Right ventricle myocardium inferior (tissue), 1 donor: ENCODE results near the gene ARMCX5. TPM values are rescaled to one million over a fixed set of nuclear protein-coding genes. Genes with fewer than 3 reads are reported as not detected.

Experiments used
- total RNA-seq: library from RNA; stranded (reverse); fragmentation: NEBNext Ultra II Directional; extraction: Animal tissue kit (Norgen Biotek cat#: 25700); gene quantifications from one replicate; pipeline ENCODE4 v1.2.1, GENCODE V29; 2021
- donor health status: DM: no; HTN: yes; CAD: no; lungs with severe emphysema.

The ARMCX5 gene
- total RNA-seq, 1 donor from 2014 or later: 3.2 TPM

Other genes starting within 250 kb of the ARMCX5 start
- not detected for gene NXF2B, start 159.5 kb upstream of the ARMCX5 start, total RNA-seq
- not detected for gene TCP11X2, start 127.7 kb upstream of the ARMCX5 start, total RNA-seq
- 0.62 TPM for gene TMSB15A, start 82.8 kb upstream of the ARMCX5 start, total RNA-seq
- gene GPRASP1, start 52.0 kb downstream of the ARMCX5 start, total RNA-seq: 4.1 TPM
- 10.3 TPM for gene GPRASP2, start 112.9 kb downstream of the ARMCX5 start, total RNA-seq
- gene GPRASP3, start 121.2 kb downstream of the ARMCX5 start, total RNA-seq: 7.0 TPM